H1 (cell line): ENCODE results near the gene SLC8A1.

Source experiments
- ATF3 ChIP-seq: IDR thresholded peaks from 2 replicates; pipeline ENCODE4 v1.6.1; 2011; ENCODE audit warnings: low read depth, mild to moderate bottlenecking, low read length; ENCODE audit not compliant: insufficient read depth
- CHD7 ChIP-seq: fragments of 300-600 bp; sonication (generic); IDR thresholded peaks from 2 replicates; pipeline ENCODE4 v1.7.1; 2012; ENCODE audit warnings: low read length, moderate library complexity, mild to moderate bottlenecking, inconsistent platforms; ENCODE audit not compliant: insufficient replicate concordance
- CTCF ChIP-seq, 3 experiments: IDR thresholded peaks; 1 replicate in 2 of 3; 2 replicates in 1 of 3; pipeline versions ENCODE4 v1.5.1 to v1.6.1; 2011; ENCODE audit warnings: low read length in 3 of 3, mild to moderate bottlenecking in 3 of 3, inconsistent platforms in 2 of 3, low read depth in 1 of 3, moderate library complexity in 1 of 3; ENCODE audit not compliant: insufficient read depth in 1 of 3; ENCODE audit errors: control extremely low read depth in 1 of 3
- GABPA ChIP-seq: IDR thresholded peaks from 2 replicates; pipeline ENCODE4 v1.6.1; 2011; ENCODE audit warnings: mild to moderate bottlenecking, low read length, moderate library complexity, borderline replicate concordance; ENCODE audit not compliant: insufficient read depth
- HDAC2 ChIP-seq, 2 experiments: fragments of 300-600 bp in 1 of 2; sonication (generic) in 1 of 2; IDR thresholded peaks; 2 replicates each; pipeline ENCODE4 v1.6.1; 2011 to 2012; ENCODE audit warnings: low read depth in 2 of 2, low read length in 2 of 2, mild to moderate bottlenecking in 2 of 2, moderate library complexity in 2 of 2, borderline replicate concordance in 1 of 2, inconsistent platforms in 1 of 2
- JUN ChIP-seq: IDR thresholded peaks from 2 replicates; pipeline ENCODE4 v1.6.1; 2011; ENCODE audit warnings: low read depth, mild to moderate bottlenecking, improper control_type of control experiment, low read length
- KDM4A ChIP-seq: IDR thresholded peaks from one replicate; pipeline ENCODE4 v1.7.1; 2012; ENCODE audit warnings: low read depth, mild to moderate bottlenecking, moderate library complexity, low read length, inconsistent platforms; ENCODE audit not compliant: severe bottlenecking
- POLR2A ChIP-seq, 2 experiments: IDR thresholded peaks; 1 replicate in 1 of 2; 2 replicates in 1 of 2; pipeline ENCODE4 v1.6.1; 2011; ENCODE audit warnings: low read depth in 2 of 2, low read length in 2 of 2, mild to moderate bottlenecking in 2 of 2; ENCODE audit errors: control extremely low read depth in 1 of 2
- POLR2AphosphoS5 ChIP-seq: IDR thresholded peaks from 2 replicates; pipeline ENCODE4 v1.6.1; 2011; ENCODE audit warnings: low read depth, low read length
- RBBP5 ChIP-seq: IDR thresholded peaks from 2 replicates; pipeline ENCODE4 v1.7.1; 2012; ENCODE audit warnings: low read depth, mild to moderate bottlenecking, inconsistent platforms, low read length, moderate library complexity, borderline replicate concordance
- SP1 ChIP-seq: IDR thresholded peaks from 2 replicates; pipeline ENCODE4 v1.6.1; 2011; ENCODE audit warnings: low read depth, low read length
- SP4 ChIP-seq: IDR thresholded peaks from 2 replicates; pipeline ENCODE4 v1.6.1; 2012; ENCODE audit warnings: low read length, inconsistent platforms
- YY1 ChIP-seq: IDR thresholded peaks from 2 replicates; pipeline ENCODE4 v1.6.1; 2011; ENCODE audit warnings: low read depth, mild to moderate bottlenecking, low read length

- TF ChIP-seq YY1 (no peak), CHD7 (no peak), GABPA (no peak), HDAC2 (IDR thresholded peaks at IDR 0.05; ENCODE audit: borderline replicate concordance in 1 of 2, low read depth in 2 of 2, low read length in 2 of 2) (no peak), ATF3 (no peak), JUN (no peak), POLR2AphosphoS5 (no peak), CTCF (IDR thresholded peaks at IDR 0.05; ENCODE audit: control extremely low read depth in 1 of 3, insufficient read depth in 1 of 3, low read depth in 1 of 3, low read length in 3 of 3) (no peak), KDM4A (no peak), POLR2A (IDR thresholded peaks at IDR 0.05; ENCODE audit: control extremely low read depth in 1 of 2, low read depth in 2 of 2, low read length in 2 of 2) (no peak), SP4 (no peak), SP1 (no peak), RBBP5 (no peak)
Observed at GRCh38 chr2:40355451-40355850, 96.4 kb downstream of the SLC8A1 start.
